IMR-90 (cell line): ENCODE data around the gene ADGRB3. TPM values are rescaled to one million over a fixed set of nuclear protein-coding genes. Genes with fewer than 3 reads are reported as not detected.
"Not testable (repeated sequence)": the region's sequence is repeated elsewhere in the genome, so short reads cannot be mapped to it uniquely, and the experiment has no call there.

ENCODE experiments used
- ATAC-seq: fragments of 200-7000 bp; cut with Tn5 transposase; 2 replicates; pipeline ENCODE4 v1.9.1; 2020; ENCODE audit warnings: low read depth, mild to moderate bottlenecking, moderate library complexity
- BruUV-seq: library from RNA; stranded (reverse); fragments of 400-500 nt; replicated peaks from 2 replicates; lab custom pipeline; 2021; lab: Mats Ljungman, UMichigan
- CTCF ChIA-PET: fragments of 300-600 bp; formaldehyde crosslinking; extraction: SDS; loops from one replicate; lab custom pipeline; 2021; ENCODE audit warnings: antibody characterized with exemption; lab: Yijun Ruan, JAX
- POLR2A ChIA-PET: fragments of 300-600 bp; sonication (Branson Sonifier 250); formaldehyde crosslinking; loops from one replicate; lab custom pipeline; 2022; ENCODE audit warnings: antibody characterized with exemption; ENCODE audit not compliant: unreplicated experiment; lab: Charles Lee
- DNase-seq: peaks from one replicate; pipeline ENCODE4 v3.0.0; 2013
- H2AFZ ChIP-seq: replicated peaks from 2 replicates; pipeline ENCODE3; 2013; ENCODE audit warnings: low read length, mild to moderate bottlenecking; ENCODE audit not compliant: poor library complexity
- H2AK5ac ChIP-seq: 2 replicates; pipeline ENCODE4 v1.6.1; 2013; ENCODE audit warnings: low read depth, low read length, inconsistent platforms
- H2AK9ac ChIP-seq: replicated peaks from 2 replicates; pipeline ENCODE3; 2013; ENCODE audit warnings: mild to moderate bottlenecking, low read depth, low read length, moderate library complexity; ENCODE audit not compliant: poor library complexity
- H2BK120ac ChIP-seq: 2 replicates; pipeline ENCODE4 v1.6.1; 2013; ENCODE audit warnings: low read depth, low read length, inconsistent platforms
- H2BK15ac ChIP-seq: 3 replicates; pipeline ENCODE4 v1.6.1; 2013; ENCODE audit warnings: low read depth, low read length, inconsistent platforms
- H2BK20ac ChIP-seq: 2 replicates; pipeline ENCODE4 v1.6.1; 2013; ENCODE audit warnings: low read depth, mild to moderate bottlenecking, inconsistent platforms, low read length, moderate library complexity
- H2BK5ac ChIP-seq: 2 replicates; pipeline ENCODE4 v1.6.1; 2013; ENCODE audit warnings: mild to moderate bottlenecking, low read depth, low read length, inconsistent platforms; ENCODE audit not compliant: poor library complexity, severe bottlenecking
- H3K14ac ChIP-seq: replicated peaks from 2 replicates; pipeline ENCODE4 v1.6.1; 2013; ENCODE audit warnings: low read depth, low read length, inconsistent platforms
- H3K18ac ChIP-seq: 2 replicates; pipeline ENCODE4 v1.6.1; 2013; ENCODE audit warnings: low read depth, low read length, control low read depth
- H3K23ac ChIP-seq: 2 replicates; pipeline ENCODE4 v1.6.1; 2013; ENCODE audit warnings: low read depth, low read length, inconsistent platforms
- H3K27ac ChIP-seq: 2 replicates; pipeline ENCODE4 v1.5.1; 2013; ENCODE audit warnings: mild to moderate bottlenecking, control low read depth, low read length; ENCODE audit not compliant: insufficient read depth
- H3K27me3 ChIP-seq: 2 replicates; pipeline ENCODE4 v1.6.1; 2013; ENCODE audit warnings: low read length; ENCODE audit not compliant: control insufficient read depth, insufficient read depth
- H3K36me3 ChIP-seq: 2 replicates; pipeline ENCODE4 v1.6.1; 2013; ENCODE audit warnings: low read length, mixed read lengths; ENCODE audit not compliant: control insufficient read depth, insufficient read depth
- H3K4ac ChIP-seq: 2 replicates; pipeline ENCODE4 v1.6.1; 2013; ENCODE audit warnings: low read depth, low read length, inconsistent platforms
- H3K4me1 ChIP-seq: 2 replicates; pipeline ENCODE4 v1.6.1; 2013; ENCODE audit warnings: low read length, mixed read lengths; ENCODE audit not compliant: control insufficient read depth, insufficient read depth
- H3K4me2 ChIP-seq: 2 replicates; pipeline ENCODE4 v1.6.1; 2013; ENCODE audit warnings: low read depth, mild to moderate bottlenecking, control low read depth, low read length, moderate library complexity
- H3K4me3 ChIP-seq: 2 replicates; pipeline ENCODE4 v1.5.1; 2013; ENCODE audit warnings: low read depth, mild to moderate bottlenecking, control low read depth, low read length, moderate library complexity; ENCODE audit not compliant: insufficient read depth
- H3K56ac ChIP-seq: 2 replicates; pipeline ENCODE4 v1.6.1; 2013; ENCODE audit warnings: low read length, inconsistent platforms; ENCODE audit not compliant: insufficient read depth; ENCODE audit errors: extremely low read depth
- H3K79me1 ChIP-seq, 2 experiments: 2 replicates each; pipeline ENCODE4 v1.6.1; 2013; ENCODE audit warnings: low read length in 2 of 2, inconsistent platforms in 1 of 2, low read depth in 1 of 2
- H3K9ac ChIP-seq: 2 replicates; pipeline ENCODE4 v1.6.1; 2013; ENCODE audit warnings: low read depth, low read length, control low read depth
- H3K9me1 ChIP-seq: 2 replicates; pipeline ENCODE4 v1.6.1; 2013; ENCODE audit warnings: low read length, inconsistent platforms; ENCODE audit not compliant: insufficient read depth
- H3K9me3 ChIP-seq: 2 replicates; pipeline ENCODE4 v1.6.1; 2013; ENCODE audit warnings: low read length; ENCODE audit not compliant: control insufficient read depth, insufficient read depth
- H4K20me1 ChIP-seq: 2 replicates; pipeline ENCODE4 v1.6.1; 2013; ENCODE audit warnings: low read length, inconsistent platforms; ENCODE audit not compliant: insufficient read depth
- H4K5ac ChIP-seq: 2 replicates; pipeline ENCODE4 v1.6.1; 2013; ENCODE audit warnings: mild to moderate bottlenecking, low read depth, low read length, control low read depth
- H4K8ac ChIP-seq, 2 experiments: 2 replicates each; pipeline ENCODE4 v1.6.1; 2013; ENCODE audit warnings: low read depth in 2 of 2, low read length in 2 of 2, control low read depth in 1 of 2, inconsistent platforms in 1 of 2
- H4K91ac ChIP-seq: 2 replicates; pipeline ENCODE4 v1.6.1; 2013; ENCODE audit warnings: low read depth, low read length, inconsistent platforms; ENCODE audit not compliant: insufficient read depth
- WGBS, 2 experiments: methylation state at CpG; one replicate each; pipeline versions ENCODE4 v1.1.5 to v1.1.7; 2013; ENCODE audit warnings: missing lambda C conversion rate in 2 of 2; ENCODE audit not compliant: insufficient read length in 1 of 2; ENCODE audit errors: extremely low coverage in 2 of 2; 5-methylcytosine and 5-hydroxymethylcytosine counted together
- dilution Hi-C: fragments of 300-500 bp; cut with HindIII; formaldehyde crosslinking; loops from one replicate; pipeline ENCODE4 v1.14.3; 2018; ENCODE audit warnings: low sequenced_read_pairs; ENCODE audit not compliant: unreplicated experiment
- in situ Hi-C: fragments of 300-500 bp; cut with MboI; formaldehyde crosslinking; loops from 3 replicates; pipeline ENCODE4 v1.14.3; 2019; ENCODE audit warnings: low sequenced_read_pairs, inconsistent platforms, mixed read lengths
- intact Hi-C: fragments of 100-400 bp; cut with micrococcal nuclease; formaldehyde crosslinking; loops from 2 replicates; pipeline ENCODE4 v1.10.0; 2022
- polyA plus RNA-seq, 3 experiments: library from polyadenylated mRNA; depleted of rRNA; stranded (reverse); fragments of >200 nt; gene quantifications; 2 replicates each; pipeline ENCODE4 v1.2.3, GENCODE V29; 2012; ENCODE audit warnings: low replicate concordance in 1 of 3
- total RNA-seq: library from RNA; depleted of rRNA; stranded (reverse); fragments of >200 nt; gene quantifications from 2 replicates; pipeline ENCODE4 v1.2.3, GENCODE V29; 2012

The ADGRB3 gene
- total and polyA plus RNA-seq, 2 of the 4 experiments (the other 2 are of a cell fraction): not detected

DNA sequence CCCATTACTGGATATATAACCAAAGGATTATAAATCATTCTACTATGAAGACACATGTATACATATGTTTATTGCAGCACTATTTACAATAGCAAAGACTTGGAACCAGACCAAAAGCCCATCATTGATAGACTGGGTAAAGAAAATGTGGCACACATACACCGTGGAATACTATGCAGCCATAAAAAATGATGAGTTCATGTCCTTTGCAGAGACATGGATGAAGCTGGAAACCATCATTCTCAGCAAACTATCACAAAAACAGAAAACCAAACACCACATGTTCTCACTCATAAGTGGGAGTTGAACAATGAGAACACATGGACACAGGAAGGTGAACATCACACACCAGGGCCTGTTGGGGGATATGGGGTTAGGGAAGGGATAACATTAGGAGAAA lies 109.3 kb downstream of the ADGRB3 start:
- H2AK9ac ChIP-seq, H3K27ac ChIP-seq, H2BK15ac ChIP-seq, H4K20me1 ChIP-seq, H3K9me3 ChIP-seq, dilution Hi-C loops, H3K4me3 ChIP-seq, CTCF ChIA-PET, H3K56ac ChIP-seq, H3K79me1 ChIP-seq, ATAC-seq, POLR2A ChIA-PET, BruUV-seq, H2AK5ac ChIP-seq, H3K4me2 ChIP-seq, H2BK20ac ChIP-seq, H2BK5ac ChIP-seq, H4K91ac ChIP-seq, H3K9me1 ChIP-seq, H4K8ac ChIP-seq, H3K23ac ChIP-seq, H3K4me1 ChIP-seq, DNase-seq, H3K4ac ChIP-seq, H3K36me3 ChIP-seq, H3K27me3 ChIP-seq, in situ Hi-C loops, H2BK120ac ChIP-seq, H3K14ac ChIP-seq, H3K18ac ChIP-seq, H3K9ac ChIP-seq, H2AFZ ChIP-seq, H4K5ac ChIP-seq, intact Hi-C loops: not testable (repeated sequence)
- no CpG with 5 or more reads among the region's 1 CpG for WGBS, 2 experiments
